HG03558 (cell line): ENCODE results near the gene CDC42SE2.
A peak's percentile ranks its signal among the peaks of the same experiment; 100 is the strongest.
"Not testable (repeated sequence)": the region's sequence is repeated elsewhere in the genome, so short reads cannot be mapped to it uniquely, and the experiment has no call there.

Source experiments
- ATAC-seq: cut with Tn5 transposase; IDR thresholded peaks from one replicate; pipeline ENCODE4 v1.9.1; 2021; ENCODE audit warnings: moderate number of reproducible peaks; ENCODE audit not compliant: unreplicated experiment; ENCODE audit errors: extremely low read depth

Gene CDC42SE2

DNA sequence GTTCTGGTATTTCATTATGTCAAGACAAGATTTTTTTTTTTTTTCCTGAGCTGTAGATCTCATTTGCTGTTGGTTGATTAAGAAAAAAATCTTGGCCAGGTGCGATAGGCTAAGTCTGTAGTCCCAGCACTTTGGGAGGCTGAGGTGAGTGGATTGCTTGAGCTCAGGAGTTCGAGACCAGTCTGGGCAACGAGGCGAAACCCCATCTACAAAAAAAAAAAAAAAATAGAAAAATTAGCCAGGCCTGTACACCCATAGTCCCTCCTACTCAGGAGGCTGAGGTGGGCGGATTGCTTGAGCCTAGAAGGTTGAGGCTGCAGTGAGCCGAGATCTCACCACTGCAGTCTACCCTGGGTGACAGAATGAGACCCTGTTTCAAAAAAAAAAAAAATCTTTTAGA lies 12.2 kb downstream of the CDC42SE2 start:
- ATAC-seq, result no peak

DNA sequence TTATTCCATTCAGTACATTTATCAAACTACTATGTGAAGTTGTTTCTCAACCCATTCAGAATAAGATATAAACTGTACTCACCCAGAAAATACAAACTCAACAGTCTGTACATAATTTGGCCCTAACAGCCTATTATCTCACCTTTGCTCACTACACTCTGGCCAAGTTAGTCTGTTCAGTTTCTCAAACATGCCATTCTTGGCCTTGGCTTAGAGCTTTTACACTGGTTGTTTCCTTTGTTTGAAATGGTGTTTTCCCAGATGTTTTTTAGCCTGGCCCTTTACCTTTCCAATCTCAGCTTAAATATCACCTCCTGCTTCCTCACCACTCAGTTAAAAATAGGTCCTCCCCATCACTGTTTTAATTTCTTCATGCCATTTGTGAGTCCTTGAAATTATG lies 13.6 kb downstream of the CDC42SE2 start:
- no peak for ATAC-seq

DNA sequence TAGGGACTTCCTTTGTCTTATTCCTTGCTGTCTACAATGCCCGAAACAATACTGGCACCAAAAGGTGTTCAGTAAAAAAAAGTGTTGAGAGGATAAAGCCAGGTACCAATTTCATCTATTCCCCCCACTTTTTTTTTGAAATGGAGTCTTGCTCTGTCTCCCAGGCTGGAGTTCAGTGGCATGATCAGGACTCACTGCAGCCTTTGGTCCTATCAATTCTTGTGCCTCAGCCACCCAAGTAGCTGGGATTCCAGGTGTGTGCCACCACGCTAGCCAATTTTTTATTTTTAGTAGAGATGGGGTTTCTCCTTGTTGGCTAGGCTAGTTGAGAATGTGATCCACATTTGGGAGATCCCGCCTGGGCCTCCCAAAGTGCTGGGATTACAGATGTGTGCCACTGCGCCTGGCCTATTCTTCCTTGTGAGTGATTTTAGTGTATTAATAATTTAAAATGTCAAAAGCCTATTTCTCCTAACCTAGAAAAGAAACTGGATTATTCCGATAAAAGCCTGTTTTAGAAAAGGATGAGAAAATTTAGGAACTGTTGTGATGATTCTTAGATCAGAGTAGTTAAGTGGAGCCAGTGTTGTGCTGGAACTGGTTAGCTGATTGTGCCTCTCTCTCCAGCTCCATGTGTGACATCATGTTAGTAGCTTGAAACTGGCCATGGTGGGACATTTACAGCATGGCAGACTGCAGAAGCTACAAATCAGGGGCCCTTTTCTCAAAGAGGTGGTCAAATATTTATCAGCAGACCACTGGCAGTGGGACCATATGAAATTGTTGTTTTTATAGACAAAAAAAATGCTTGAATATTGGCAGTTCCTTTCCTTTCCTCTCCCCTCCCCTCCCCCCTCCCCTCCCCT lies 14.3 kb downstream of the CDC42SE2 start:
- no peak for ATAC-seq

DNA sequence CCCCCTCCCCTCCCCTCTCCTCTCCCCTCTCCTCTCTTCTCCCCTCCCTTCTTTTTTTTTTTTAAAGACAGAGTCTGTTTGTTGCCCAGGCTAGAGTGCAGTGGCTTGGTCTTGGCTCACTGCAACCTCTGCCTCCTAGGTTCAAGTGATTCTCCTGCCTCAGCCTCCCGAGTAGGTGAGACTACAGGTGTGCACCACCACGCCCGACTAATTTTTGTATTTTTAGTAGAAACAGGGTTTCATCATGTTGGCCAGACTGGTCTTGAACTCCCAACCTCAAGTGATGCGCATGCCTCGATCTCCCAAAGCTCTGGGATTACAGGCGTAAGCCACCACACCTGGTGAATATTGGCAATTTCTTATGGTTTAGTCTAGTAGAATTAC lies 14.9 kb downstream of the CDC42SE2 start:
- ATAC-seq, result not testable (repeated sequence)

DNA sequence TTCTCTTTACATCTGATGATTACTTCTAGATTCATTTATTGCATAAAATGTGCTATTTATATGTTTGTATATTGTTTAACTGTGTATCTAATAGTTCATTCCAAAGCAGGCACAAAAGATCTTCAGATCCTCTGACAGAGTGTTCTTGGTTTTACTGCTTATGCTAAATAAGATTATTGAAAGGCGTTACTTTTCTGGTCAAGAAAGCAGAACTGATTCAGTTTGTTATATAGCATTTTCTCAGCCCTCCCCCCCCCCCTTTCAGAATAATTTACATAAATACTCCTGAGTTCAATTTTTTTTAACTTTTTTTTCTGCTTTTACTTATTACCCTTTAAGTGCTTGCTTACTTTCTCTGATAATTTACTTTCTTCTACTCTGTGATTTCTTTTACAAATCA lies 15.4 kb downstream of the CDC42SE2 start:
- ATAC-seq, result no peak

DNA sequence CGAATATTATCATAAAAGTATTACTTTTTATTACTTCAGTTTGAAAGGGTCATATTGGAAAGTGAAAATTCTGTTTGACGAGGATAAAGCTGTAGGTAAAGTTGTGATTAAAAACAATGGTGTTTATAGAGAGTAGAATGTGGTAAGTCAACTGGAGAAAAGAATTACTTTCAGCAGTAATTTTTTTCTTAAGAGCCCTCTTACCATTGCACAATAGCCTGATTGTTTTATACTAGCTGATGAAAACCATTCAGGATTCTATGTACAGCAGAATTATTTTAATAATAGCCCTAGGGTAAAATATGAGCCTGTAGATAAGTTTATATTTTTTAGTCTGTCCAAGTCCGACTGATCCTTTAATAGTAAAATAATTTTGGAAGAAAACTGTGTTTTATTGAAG lies 16.6 kb downstream of the CDC42SE2 start:
- no peak for ATAC-seq

DNA sequence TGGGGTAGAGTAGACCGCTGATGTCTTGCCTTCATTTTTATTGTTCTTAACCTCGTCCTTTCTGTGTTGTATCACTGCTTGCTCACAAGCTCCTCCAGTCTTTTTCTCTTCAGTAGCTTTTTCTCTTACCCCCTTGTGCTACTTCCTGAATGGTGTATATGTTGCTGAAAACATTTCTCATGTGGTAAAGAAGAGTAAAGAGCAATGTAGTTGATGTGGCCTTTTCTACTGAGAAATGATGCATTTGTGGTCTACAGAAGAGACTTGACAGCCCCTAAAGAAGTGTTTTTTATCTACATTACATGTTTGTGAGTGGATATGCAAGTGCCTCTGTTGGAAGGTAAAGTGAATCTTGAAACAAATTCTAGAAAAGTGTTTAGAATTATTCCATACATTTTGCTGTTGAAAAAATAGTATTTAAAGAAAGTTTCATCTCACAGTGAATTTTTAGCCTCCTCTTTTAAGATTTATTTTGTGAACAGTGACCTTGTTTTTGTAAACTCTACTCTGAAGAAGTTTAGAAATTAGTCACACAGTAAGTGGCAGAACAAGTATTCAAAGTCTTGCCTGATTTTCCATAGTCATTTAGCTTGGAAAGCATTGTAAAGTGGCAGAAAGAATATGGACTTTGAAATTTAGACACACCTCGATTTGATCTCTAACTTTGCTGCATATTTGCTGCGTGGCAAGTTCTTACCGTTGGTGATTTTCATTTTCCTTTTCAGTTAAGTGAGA lies 17.4 kb downstream of the CDC42SE2 start:
- ATAC-seq, result peak; percentile 23

DNA sequence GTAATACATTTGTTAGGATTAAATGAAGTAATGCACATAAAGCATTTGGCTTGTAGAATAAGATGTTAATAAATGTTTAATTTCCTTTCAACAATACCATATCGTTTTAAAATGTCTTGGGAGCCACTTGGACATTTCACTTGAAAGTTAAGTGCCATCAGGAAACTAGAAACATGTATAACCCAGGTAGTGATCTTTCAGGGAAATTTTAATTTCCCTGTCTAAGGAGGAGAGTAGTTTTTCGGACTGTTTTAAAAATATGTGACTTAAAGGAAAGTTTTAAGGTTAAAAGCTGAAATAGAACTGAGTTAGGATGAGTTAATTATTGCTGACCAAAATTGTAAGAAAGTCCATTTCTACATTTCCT lies 18.0 kb downstream of the CDC42SE2 start:
- ATAC-seq, result no peak

DNA sequence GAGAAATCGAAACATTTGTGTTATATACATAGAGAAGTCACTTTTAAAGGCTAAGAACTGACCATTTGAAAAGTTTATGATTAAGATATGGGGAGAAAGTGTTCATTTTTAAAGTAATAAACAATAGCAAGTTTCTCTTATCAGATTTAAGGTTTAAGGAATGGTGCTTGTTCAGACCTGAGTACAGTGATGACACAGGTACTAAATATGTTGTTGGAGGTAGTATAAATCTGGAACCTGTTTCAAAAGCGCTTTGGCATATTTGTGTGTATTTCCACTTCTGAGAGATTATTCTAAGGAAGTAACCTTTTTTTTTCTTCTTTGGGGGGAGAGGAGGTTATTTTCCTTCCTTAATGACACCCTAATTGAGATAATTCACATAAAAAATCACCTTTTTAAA lies 18.4 kb downstream of the CDC42SE2 start:
- no peak for ATAC-seq

DNA sequence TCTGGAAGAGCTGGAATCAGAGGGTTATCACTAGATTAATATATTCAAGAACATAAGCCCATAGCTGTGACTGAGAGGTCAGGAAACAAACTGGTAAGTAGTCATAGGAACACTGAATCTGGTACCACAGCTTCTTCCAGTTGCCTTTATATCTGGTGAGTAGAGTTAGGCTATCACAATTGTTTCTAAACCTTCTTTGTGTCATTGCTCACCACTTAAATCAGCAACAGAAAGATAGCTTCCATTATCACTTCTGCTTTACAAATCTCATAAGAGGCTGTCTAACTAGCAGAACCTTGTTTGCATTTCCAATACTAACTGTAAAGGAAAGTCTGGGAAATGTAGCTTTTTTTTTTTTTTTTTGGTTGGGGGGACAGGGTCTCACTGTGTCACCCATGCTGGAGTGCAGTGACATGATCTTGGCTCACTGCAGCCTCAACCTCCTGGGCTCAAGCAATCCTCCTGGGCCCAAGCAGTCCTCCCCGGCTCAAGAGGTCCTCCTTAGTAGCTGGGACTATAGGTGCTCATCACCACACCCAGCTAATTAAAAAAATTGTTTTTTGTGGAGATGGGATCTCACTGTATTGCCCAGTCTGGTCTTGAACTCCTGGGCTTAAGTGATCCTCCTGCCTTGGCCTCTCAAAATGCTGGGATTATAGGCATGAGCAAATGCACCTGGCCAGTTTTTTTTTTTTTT lies 22.0 kb downstream of the CDC42SE2 start:
- peak; percentile 23 for ATAC-seq

DNA sequence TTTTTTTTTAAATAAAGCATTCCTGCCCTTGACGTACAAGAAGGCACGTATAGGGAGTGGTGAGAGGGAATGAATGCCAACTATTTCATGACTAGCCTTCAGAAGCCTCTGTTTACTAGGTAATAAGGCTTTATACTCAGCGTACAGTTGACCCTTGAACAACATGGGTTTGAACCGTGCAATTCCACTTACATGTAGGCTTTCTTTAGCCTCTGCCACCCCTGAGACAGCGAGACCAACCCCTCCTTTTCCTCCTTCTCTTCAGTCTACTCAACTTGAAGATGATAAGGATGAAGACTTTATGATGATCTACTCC lies 22.5 kb downstream of the CDC42SE2 start:
- no peak for ATAC-seq

DNA sequence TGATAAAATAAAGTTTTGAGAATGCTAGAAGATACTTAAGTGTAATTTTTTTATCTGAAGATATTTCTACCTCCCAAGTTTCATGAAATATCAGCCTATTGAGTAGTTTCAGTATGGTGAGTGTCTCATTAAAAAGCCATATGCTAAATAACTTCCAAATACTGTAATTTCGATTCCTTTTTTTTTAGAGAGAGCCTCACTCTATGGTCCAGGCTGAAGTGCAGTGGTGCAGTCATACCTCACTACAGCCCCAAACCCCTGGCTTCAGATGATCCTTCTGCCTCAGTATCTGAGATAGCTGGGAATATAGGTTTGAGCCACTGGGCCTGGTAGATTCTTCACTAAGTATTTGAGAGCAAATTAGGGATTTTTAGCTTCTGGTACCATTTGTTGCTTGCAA lies 24.5 kb downstream of the CDC42SE2 start:
- no peak for ATAC-seq

DNA sequence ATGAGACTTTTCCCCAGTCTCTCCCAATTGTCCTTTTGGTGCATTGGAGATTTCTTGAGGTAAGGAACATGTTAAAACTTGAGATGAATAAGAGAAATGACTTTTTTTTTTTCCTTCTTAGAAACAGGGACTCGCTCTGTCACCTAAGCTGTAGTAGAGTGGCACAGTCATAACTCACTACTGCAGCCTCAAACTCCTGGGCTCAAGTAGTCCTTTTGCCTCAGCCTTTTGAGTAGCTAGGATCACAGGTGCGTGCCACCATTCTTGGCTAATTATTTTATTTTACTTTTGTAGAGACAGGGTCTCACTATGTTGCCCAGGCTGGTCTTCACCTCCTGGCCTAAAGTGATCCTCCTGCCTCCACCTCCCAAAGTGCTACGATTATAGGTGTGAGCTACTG lies 25.9 kb downstream of the CDC42SE2 start:
- ATAC-seq, result no peak

DNA sequence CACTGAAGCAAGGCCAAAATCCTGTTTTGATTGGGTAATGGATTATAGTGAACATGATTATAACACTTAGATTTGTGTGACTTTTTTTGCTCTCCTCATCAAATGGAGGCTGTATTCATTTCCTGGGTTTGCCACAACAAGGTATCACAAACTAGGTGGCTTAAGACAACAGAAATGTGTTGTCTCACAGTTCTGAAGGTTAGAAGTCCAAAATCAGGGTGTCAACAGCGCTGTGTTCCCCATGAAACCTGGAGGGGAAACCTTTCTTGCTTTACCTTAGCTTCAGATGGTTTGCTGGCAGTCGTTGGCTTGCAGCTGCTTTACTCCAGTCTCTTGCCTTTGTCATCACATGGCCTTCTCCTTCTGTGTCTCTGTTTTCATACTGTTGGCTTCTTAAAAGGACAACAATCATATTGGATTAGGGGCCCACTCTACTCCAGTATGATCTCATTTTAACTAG lies 32.4 kb downstream of the CDC42SE2 start:
- ATAC-seq, result no peak

DNA sequence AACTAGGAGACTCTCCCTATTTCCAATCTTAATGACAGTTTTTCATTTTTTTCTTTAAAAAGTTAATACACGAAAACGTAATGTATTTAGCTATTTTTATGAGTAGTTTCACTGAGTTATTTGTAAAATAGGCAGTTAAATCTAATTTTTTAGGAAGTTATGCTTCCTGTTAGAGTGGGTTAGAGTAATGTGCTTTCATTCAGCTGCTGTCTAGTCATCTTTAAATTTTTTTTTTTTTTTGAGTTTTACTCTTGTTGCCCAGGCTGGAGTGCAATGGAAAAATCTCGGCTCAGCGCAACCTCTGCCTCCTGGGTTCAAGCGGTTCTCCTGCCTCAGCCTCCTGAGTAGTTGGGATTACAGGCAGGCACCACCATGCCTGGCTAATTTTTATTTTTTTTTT lies 34.0 kb downstream of the CDC42SE2 start:
- ATAC-seq, result no peak

DNA sequence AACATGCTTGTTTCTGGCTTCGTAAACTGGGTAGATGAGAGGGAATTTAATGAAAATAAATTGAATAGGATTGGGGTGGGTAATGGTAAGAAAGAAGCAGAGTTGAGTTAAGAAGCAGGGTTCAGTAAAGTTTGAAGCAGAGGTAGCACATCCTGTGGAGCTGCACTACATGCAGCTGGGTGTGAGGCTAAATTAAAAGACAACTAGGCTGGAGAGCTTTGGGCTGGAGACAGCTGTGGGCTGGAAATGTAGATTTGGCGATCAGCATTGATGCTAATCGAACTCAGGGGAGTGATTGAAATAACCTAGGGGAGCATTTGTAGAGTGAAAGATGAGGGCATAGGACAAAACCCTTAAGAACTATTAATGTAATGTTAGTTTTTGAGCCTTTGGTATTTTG lies 35.6 kb downstream of the CDC42SE2 start:
- ATAC-seq, result no peak

DNA sequence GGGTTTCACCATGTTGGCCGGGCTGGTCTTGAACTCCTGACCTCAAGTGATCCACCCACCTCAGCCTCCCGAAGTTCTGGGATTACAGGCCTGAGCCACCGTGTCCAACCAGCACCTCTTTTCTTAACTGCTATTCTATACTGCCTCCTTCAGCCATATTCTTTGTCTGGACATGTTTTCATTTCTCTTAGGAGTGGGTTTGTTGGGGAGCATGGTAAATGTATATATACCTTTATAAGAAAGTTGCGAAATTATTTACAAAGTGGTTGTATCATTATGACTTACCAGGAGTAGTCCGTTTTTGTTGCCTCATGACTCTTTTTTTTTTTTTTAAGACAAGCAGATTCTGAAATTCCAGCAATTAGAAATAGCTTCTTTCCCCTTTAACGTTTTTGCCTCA lies 38.7 kb downstream of the CDC42SE2 start:
- ATAC-seq, result no peak

DNA sequence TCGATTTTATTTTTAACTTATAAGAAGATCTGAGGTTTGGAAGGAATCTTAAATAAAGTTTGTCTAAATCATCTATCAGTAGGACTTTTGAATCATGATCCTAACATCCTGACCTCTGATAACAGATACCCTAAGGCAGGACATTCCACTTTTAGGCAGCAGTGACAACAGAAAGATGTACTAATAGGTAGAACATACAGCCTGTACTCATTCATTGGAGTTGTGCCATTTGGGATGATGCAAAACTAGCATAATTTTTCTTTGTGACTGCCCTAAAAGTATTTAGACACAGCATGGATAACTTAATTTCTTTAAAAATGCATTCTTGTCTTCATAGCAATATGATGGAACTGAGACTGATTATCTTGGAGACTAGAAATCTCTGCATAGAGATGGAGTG lies 39.7 kb downstream of the CDC42SE2 start:
- ATAC-seq, result no peak

DNA sequence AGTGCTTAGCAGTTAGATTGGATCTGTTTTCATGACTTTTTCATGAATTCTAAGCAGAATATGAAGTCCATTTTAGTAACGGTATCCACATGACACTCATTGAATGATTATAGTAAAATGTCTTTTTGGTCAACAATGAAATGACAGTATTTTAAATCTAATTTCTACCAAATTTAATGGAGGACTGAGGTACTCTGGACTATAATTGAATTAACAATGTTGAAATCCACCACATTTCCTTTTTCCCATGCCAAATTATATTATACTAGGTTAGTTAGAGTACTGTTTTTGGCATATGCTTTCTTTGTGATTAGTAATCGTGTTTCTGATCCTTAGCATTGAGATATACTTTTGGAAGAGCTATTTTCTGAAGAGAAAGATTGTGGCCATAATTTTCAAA lies 40.6 kb downstream of the CDC42SE2 start:
- no peak for ATAC-seq

DNA sequence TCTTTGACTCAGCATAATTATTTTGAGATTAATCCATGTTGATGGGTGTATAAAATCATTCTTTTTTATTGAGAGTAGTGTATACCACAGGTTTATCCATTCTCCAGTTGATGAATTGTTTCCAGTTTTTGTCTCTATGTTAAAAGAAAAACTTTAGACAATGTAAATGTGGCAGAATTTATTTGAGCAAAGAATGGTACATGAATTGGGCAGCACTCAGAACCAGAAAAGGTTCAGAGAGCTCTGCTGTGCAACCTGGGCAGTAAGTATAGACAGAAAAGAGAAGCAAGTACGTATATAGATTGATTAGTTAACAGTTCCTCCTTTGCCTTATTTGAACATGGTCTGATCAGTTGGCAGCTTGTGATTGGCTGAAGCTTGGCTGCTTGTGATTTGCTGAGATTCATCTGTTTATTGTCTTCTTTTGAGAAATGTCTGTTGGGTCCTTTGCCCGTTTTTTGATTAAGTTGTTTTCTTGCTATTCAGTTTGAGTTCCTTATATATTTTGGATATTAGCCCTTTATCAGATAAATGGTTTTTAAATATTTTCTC lies 41.4 kb downstream of the CDC42SE2 start:
- ATAC-seq, result no peak

DNA sequence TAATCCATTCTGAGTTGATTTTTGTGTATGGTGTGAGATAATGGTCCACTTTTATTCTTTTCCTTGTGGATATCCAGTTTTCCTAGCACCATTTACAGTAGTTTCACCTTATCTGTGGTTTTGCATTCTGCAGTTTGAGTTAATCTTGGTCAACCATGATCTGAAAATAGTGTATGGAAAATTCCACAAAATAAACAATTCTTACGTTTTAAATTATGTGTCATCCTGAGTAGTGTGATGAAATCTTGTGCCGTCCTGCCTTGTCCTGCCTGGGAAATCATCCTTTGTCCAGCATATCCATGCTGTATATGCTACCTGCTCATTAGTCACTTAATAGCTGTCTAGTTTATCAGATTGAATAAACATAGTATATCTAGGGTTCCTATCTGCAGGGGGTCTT lies 42.1 kb downstream of the CDC42SE2 start:
- no peak for ATAC-seq
